Head of caudate nucleus (tissue), 42 donors: ENCODE results near the gene BNIP3.

ENCODE experiments used
- DNase-seq, 42 donors: peaks; one replicate each; pipeline versions ENCODE4 v3.0.0 to v3.0.0-alpha.2; 2020 to 2021; ENCODE audit warnings: mixed read lengths in 7 of 42
- intact Hi-C: fragments of 100-400 bp; cut with DNase I; formaldehyde crosslinking; loops from one replicate; pipeline ENCODE4 v1.15.0; 2022

The BNIP3 gene

GRCh38 chr10:131980761-131981428 lies 828 bp downstream of the BNIP3 start:
- DNase-seq, result peak in 2 of 42 donors; percentile 22 to 30
- intact Hi-C loops, result no loop called here

DNA sequence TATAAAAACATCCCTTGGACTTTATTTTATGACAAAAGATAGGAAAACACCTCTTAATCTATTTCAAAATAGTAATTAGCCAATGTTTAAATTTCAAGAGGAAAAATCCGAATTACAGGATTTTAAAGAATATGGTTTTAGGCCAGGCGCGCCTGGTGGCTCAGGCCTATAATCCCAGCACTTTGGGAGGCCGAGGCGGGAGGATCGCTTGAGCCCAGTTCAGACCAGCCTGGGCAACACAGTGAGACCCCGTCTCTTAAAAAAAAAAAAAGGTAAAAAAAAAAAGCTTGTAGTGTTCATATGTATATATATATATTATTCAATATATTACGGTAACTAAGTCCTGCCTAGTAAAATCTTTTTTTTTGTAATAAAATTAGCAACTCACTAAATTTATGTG lies 1.4 kb downstream of the BNIP3 start:
- DNase-seq, result no peak
- intact Hi-C loops, result no loop called here

DNA sequence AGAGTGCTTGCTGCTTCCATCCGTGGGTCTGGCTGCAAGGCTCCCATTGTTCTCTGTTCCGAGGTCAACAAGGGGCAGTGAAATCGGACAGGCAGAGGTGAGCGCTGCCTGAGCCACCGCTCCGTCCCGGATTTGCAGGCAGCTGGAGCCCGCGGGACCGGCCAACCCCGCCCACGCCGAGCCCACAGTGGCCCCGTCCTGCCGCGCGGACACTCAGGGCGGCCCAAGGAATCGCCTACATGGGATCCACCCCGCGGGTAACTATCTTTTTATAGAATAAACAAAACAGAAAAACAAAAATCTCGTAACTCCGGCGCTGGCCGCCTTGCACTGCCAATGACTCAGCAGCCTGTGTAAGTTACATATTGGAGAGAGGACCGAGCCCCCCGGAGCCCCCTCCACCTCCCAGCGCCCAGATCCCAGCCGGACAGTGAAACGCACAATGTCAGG lies 1.9 kb downstream of the BNIP3 start:
- DNase-seq, result peak in 9 of 42 donors; percentile 24 to 66 (median 32)
- intact Hi-C loops, result no loop called here

- intact Hi-C loops, result no loop called here
Observed at GRCh38 chr10:131979336-131979735, 2.4 kb downstream of the BNIP3 start.

GRCh38 chr10:131978851-131979250 lies 2.9 kb downstream of the BNIP3 start:
- intact Hi-C loops, result no loop called here
- DNase-seq, result peak in 1 of 42 donors; percentile 4

More at GRCh38 chr10:131979336-131979735, 2.4 kb downstream of the BNIP3 start:
- peak in 1 of 42 donors; percentile 9 for DNase-seq

- DNase-seq, result peak in 1 of 42 donors; percentile 22
- intact Hi-C loops, result no loop called here
Observed at GRCh38 chr10:131978366-131978765, 3.4 kb downstream of the BNIP3 start.

GRCh38 chr10:131977323-131978096 lies 4.2 kb downstream of the BNIP3 start:
- intact Hi-C loops, result no loop called here

GRCh38 chr10:131975796-131976195 lies 5.9 kb downstream of the BNIP3 start:
- DNase-seq, result peak in 1 of 42 donors; percentile 19
- intact Hi-C loops, result no loop called here

More at GRCh38 chr10:131977323-131978096, 4.2 kb downstream of the BNIP3 start:
- peak in 1 of 42 donors; percentile 3 for DNase-seq

DNA sequence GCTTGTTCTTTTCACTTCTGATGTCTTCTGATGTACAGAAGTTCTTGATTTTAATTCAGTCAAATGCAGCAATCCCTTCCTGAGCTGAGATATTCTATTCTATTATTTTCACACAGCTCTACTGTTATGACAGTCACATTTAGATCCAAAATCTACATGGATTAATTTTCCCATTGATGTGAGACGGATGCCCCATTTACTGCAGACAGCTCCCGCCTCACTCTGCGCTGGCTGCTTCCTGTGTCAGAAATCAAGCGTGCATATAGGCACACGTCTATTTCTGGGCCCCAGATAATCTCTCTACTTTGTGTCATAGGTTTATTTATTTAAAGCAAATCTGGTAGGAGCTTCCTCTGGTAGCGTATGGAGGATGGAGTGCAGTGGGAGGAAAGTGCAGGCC lies 6.7 kb downstream of the BNIP3 start:
- DNase-seq, result peak in 3 of 42 donors; percentile 26 to 55 (median 43)

DNA sequence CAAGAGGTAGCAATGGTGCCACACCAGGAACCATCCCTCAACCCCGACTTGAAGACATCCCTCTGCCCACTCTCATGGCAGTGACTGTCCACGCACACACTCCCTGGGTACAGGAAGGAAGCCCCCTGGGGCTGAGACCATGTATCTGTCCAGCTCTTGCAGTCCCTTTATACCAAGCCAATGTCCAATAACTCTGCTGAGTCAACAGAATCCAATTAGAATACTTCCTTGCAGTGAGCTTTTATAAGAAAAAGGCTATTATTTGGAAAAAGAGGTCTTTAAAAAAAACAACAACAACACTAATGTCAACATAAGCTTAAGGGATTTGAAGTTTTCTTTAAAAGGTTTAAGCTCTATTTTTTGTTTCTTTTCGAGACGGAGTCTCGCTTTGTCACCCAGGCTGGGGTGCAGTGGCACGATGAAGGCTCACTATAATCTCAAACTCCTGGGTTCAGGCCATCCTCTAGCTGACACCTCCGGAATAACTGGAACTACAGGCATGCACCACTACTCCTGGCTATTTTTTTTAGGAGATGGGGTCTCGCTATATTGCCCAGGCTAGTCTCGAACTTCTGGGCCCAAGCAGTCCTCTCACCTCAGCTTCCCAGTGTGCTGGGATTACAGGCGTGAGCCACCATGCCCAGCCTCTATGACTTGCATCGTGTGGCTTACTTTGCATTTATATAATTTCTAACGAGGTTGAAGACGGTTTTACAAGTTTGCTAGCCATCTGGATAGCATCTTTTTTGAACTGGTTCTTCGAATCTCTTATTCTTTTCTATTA lies 7.5 kb downstream of the BNIP3 start:
- DNase-seq, result no peak
- intact Hi-C loops, result no loop called here

More for the DNA sequence above, 6.7 kb downstream of the BNIP3 start:
- intact Hi-C loops, result no loop called here

DNA sequence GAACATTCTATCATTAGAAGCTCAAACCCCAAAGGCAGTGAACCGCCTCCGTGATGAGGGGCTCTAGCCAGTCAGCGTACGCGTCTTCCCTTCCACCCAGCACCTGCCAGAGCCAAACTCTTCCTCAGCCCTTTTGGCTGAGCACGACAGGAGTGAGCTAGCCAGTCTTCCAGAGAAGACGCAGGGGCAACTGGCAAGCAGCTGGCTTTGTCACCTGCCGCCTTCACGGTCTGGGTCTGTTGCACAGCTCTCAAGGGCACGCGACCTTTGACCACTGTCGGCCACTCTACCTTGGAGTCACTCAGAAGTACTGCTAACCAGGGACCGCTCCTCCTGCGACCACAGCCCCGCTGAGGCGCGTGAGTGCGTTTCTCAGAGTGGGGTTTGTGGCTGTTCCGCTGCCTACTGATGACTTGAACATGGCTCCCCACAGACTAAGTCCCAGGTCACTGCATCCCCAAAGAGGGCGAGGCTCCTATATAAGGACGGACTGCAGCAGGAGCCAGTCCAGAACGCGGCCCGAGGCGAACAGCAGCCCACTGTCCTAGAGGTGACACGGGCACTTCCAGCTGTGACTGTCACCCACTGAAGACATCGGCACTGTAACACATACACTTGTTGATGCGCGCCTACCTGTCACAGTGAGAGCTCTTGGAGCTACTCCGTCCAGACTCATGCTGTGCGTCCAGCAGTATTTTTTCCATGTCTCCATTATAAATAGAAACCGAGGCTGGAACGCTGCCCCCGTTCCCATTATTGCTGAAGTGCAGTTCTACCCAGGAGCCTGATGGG lies 8.4 kb downstream of the BNIP3 start:
- intact Hi-C loops, result no loop called here
- DNase-seq, result no peak

DNA sequence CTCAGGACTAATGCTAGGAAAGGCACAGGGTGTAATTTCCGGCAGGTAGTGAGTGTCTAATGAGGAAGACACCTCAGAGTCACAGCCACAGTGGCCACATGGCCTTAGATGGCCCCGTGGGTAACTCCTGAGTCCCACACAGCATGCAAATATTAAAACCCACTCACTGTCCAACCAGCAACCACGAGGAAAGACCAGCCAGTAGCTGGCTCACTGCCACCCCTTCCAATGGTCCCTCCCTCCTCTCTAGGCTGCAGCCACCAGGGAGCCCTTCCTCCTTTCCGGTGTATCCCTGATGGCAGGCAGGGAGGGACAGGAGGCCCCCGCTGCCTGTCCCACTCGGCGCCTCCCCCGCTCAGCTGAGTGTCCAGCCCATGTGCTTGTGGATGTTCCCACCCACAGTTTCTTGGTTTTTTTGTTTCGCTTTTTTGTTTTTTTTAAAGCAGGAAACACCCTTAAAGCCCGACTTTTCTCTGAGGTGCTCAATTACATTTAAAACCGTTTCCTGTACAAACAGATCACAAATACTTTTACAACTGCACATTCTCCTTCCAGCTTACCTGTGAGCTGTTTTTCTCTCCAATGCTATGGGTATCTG lies 9.2 kb downstream of the BNIP3 start:
- intact Hi-C loops, result no loop called here
- peak in 15 of 42 donors; percentile 29 to 70 (median 45) for DNase-seq

DNA sequence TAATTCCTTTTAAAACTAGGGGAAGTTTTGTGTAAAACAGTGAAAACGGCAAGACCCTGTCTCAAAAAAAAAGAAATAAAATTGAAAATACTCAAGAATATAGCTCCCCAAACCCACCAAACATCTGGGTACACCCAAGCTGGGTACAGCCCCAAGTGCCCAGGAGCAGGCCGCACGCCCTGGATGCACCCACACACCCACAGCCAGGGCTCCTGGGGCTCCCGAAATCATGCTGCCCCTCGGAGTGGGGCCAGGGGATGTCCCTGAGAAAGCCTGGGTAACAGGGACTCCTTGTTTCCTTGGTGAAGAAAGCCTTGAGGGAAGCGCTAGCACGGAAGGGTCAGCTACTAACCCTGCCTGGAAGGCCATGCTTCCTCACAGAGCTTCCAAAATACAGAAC lies 10.1 kb downstream of the BNIP3 start:
- intact Hi-C loops, result no loop called here
- no peak for DNase-seq

- DNase-seq, result no peak
- intact Hi-C loops, result no loop called here
Observed at GRCh38 chr10:131970946-131971345, 10.8 kb downstream of the BNIP3 start.

DNA sequence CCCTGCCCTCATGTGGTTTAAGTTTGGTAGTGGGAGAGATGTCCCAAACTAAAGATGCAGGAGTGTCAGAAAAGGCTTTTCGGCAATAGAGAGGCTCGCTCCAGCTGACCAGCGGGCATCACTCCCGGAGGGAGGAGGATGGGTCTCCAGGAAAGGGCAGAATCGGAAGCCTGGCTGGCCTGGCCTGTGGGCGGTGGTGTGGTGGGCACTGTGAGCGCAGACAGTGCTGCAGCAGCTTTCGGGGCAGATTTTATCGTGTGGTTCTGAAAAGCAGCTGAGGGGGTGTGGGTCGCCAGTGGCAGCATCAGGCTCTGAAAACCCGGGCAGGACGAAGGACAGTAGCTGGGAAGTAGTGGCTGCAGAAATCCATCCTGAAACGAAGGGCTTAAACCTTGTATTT lies 12.8 kb downstream of the BNIP3 start:
- peak in 1 of 42 donors; percentile 22 for DNase-seq

DNA sequence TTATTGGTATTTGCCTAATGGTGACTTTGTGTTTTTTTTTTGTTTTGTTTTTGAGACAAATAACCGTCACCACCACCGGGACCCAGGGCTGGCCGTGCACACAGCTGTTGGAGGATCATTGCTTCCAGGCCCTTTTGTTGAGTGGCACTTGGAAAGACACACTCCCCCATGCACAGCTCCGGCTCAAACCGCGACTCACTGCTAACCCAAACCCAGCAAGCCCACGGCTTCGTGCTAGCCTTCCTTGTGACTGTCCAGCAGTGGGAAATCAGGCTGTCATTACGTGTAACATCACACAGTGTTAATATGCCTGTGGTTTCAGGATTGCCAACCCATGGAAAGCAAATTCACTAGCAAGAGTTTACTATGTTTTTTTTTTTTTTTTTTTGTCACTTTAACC lies 17.4 kb downstream of the BNIP3 start:
- DNase-seq, result peak in 1 of 42 donors; percentile 19
- intact Hi-C loops, result loop anchor here (5.0 to 10.0 kb wide), 2 partner anchors 61 to 62 kb away; partner anchors contain the start of gene PPP2R2D

More for the DNA sequence above, 12.8 kb downstream of the BNIP3 start:
- intact Hi-C loops, result loop anchor here (10.0 kb wide), 1 partner anchor 56 kb away; no protein-coding TSS in a partner anchor

DNA sequence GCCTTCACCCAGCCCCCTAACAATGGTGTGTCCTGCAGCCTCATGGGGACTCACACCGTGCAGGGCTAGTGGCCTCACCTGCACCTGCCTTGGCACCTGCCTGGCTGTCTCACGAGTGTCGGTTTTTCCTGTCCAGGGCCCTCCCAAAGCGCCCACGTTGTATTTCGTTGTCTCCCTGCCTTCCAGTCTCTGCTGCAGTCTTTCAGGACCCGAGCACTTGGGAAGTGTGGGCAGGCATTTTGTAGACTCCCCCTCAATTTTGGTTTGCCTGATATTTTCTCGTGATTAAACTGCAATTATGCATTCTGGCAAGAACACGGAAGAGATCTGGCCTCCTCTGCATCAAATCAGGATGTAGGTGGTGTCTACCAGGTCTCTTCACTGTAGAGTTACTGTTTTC lies 17.9 kb downstream of the BNIP3 start:
- peak in 24 of 42 donors; percentile 16 to 82 (median 54) for DNase-seq
- intact Hi-C loops, result loop anchor here (5.0 to 10.0 kb wide), 2 partner anchors 61 to 62 kb away; partner anchors contain the start of gene PPP2R2D

DNA sequence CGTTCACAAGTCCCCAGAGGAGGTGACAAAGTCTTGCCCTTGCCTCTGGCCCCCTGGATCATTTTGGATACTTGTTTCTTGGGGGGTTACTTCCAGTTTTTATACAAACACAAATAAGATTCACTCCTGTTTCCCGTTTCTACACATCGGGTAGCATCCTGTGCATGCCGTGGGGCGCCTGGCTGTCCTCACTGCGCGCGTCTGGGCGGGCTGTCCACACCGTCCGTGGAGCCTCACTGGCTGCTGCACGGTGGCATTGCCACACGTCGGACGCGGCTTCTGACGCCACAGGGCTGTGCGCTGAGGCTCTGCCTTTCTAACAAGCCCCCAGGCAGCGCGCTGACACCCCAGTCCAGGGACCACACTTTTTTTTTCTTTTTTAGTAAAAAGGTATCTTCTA lies 18.4 kb downstream of the BNIP3 start:
- peak in 1 of 42 donors; percentile 29 for DNase-seq
- intact Hi-C loops, result loop anchor here (5.0 to 10.0 kb wide), 2 partner anchors 61 kb away; partner anchors contain the start of gene PPP2R2D
